CD4-positive, alpha-beta memory T cell (primary cell): ENCODE data around the gene TP63. TPM values are rescaled to one million over a fixed set of nuclear protein-coding genes. Genes with fewer than 3 reads are reported as not detected.

Experiments
- CTCF ChIA-PET: fragments of 350-600 bp; sonication (Branson Sonifier 250); formaldehyde crosslinking; loops from one replicate; lab custom pipeline; 2021; ENCODE audit warnings: inconsistent platforms; ENCODE audit not compliant: partially characterized antibody; lab: Charles Lee
- POLR2A ChIA-PET: fragments of 350-600 bp; sonication (Branson Sonifier 250); formaldehyde crosslinking; loops from one replicate; lab custom pipeline; 2021; ENCODE audit not compliant: partially characterized antibody; lab: Charles Lee
- DNase-seq, 5 donors: peaks; one replicate each; pipeline versions ENCODE4 v3.0.0 to v3.0.0-alpha.2; 2020 to 2022; ENCODE audit warnings: mixed read lengths in 1 of 5
- H3K27ac ChIP-seq: one replicate; pipeline ENCODE4 v1.7.0; 2013; ENCODE audit warnings: low read depth, low read length
- H3K27me3 ChIP-seq: 2 replicates; pipeline ENCODE4 v1.7.0; 2013; ENCODE audit warnings: mild to moderate bottlenecking, low read length, moderate library complexity; ENCODE audit not compliant: insufficient read depth
- H3K36me3 ChIP-seq: 2 replicates; pipeline ENCODE4 v1.7.0; 2013; ENCODE audit warnings: mild to moderate bottlenecking, low read length, moderate library complexity; ENCODE audit not compliant: insufficient read depth
- H3K4me1 ChIP-seq: 2 replicates; pipeline ENCODE4 v1.7.0; 2013; ENCODE audit warnings: mild to moderate bottlenecking, low read length, moderate library complexity; ENCODE audit not compliant: insufficient read depth
- H3K4me3 ChIP-seq, 2 donors: one replicate each; pipeline ENCODE4 v1.7.0; 2013; ENCODE audit warnings: low read length in 2 of 2, mild to moderate bottlenecking in 1 of 2
- H3K9me3 ChIP-seq, 2 donors: one replicate each; pipeline ENCODE4 v1.7.0; 2013; ENCODE audit warnings: low read length in 2 of 2, control low read depth in 1 of 2; ENCODE audit not compliant: control insufficient read depth in 1 of 2
- H3K27ac Mint-ChIP-seq, 7 donors: one replicate each; pipeline ENCODE4 v1.8.0; 2020 to 2021; ENCODE audit warnings: mixed read lengths in 7 of 7, mild to moderate bottlenecking in 6 of 7, inconsistent platforms in 3 of 7, moderate library complexity in 3 of 7
- H3K27me3 Mint-ChIP-seq, 2 donors: one replicate each; pipeline ENCODE4 v1.8.0; 2020 to 2021; ENCODE audit warnings: mixed read lengths in 2 of 2
- H3K36me3 Mint-ChIP-seq, 2 donors: one replicate each; pipeline ENCODE4 v1.8.0; 2020 to 2021; ENCODE audit warnings: mixed read lengths in 2 of 2, inconsistent platforms in 1 of 2, mild to moderate bottlenecking in 1 of 2
- H3K4me1 Mint-ChIP-seq, 4 donors: one replicate each; pipeline ENCODE4 v1.8.0; 2020 to 2021; ENCODE audit warnings: mixed read lengths in 4 of 4, mild to moderate bottlenecking in 1 of 4
- H3K4me3 Mint-ChIP-seq, 8 donors: one replicate each; pipeline ENCODE4 v1.8.0; 2020 to 2021; ENCODE audit warnings: mixed read lengths in 8 of 8, mild to moderate bottlenecking in 7 of 8, moderate library complexity in 6 of 8, inconsistent platforms in 3 of 8
- H3K9me3 Mint-ChIP-seq, 8 donors: one replicate each; pipeline ENCODE4 v1.8.0; 2020 to 2021; ENCODE audit warnings: mixed read lengths in 8 of 8, mild to moderate bottlenecking in 5 of 8, inconsistent platforms in 3 of 8, moderate library complexity in 1 of 8
- intact Hi-C: fragments of 100-400 bp; cut with micrococcal nuclease; formaldehyde crosslinking; loops from one replicate; pipeline ENCODE4 v1.15.1; 2023
- polyA plus RNA-seq, 2 donors: library from polyadenylated mRNA; unstranded; fragments of 300-500 nt; fragmentation: Illumina TruSeq; gene quantifications; one replicate each; pipeline ENCODE4 v1.2.3, GENCODE V29; 2021
- total RNA-seq, 2 experiments: library from RNA; stranded (reverse); gene quantifications; one replicate each; pipeline ENCODE4 v1.2.3, GENCODE V29; 2021

Gene TP63
- total and polyA plus RNA-seq, 4 experiments from 2014 or later = 0.25 to 0.64 (median 0.55) TPM; not detected in 1

- H3K4me3 ChIP-seq = no peak overlapping the region
- H3K27me3 Mint-ChIP-seq = no peaks in the 10 kb centered on the region
- H3K27ac Mint-ChIP-seq = no peak overlapping the region
- POLR2A ChIA-PET = no interaction called here
- H3K4me1 Mint-ChIP-seq = peaks cover 9 to 22% (median 11%) of the 10 kb centered on the region in 4 donors
- H3K9me3 Mint-ChIP-seq = no peaks in the 10 kb centered on the region
- no peak overlapping the region for H3K4me3 Mint-ChIP-seq
- intact Hi-C loops = no loop called here
- no peaks in the 10 kb centered on the region for H3K27me3 ChIP-seq
- H3K36me3 ChIP-seq = no peaks in the 10 kb centered on the region
- CTCF ChIA-PET = no interaction called here
- H3K36me3 Mint-ChIP-seq = no peaks in the 10 kb centered on the region
- no peaks in the 10 kb centered on the region for H3K4me1 ChIP-seq
- H3K27ac ChIP-seq = no peak overlapping the region
- no peaks in the 10 kb centered on the region for H3K9me3 ChIP-seq
- DNase-seq = no peak
Observed at GRCh38 chr3:189635339-189635738, 4.2 kb downstream of the TP63 start.

GRCh38 chr3:189636048-189636447, 4.9 kb downstream of the TP63 start:
- DNase-seq = no peak
- Mint-ChIP-seq H3K4me1 (peaks cover 2 to 15% (median 5%) of the 10 kb centered on the region in 4 donors), H3K27me3 (no peaks in the 10 kb centered on the region), H3K4me3 (no peak overlapping the region), H3K27ac (no peak overlapping the region), H3K36me3 (no peaks in the 10 kb centered on the region), H3K9me3 (no peaks in the 10 kb centered on the region)
- intact Hi-C loops = no loop called here
- Histone ChIP-seq H3K27me3 (no peaks in the 10 kb centered on the region), H3K36me3 (no peaks in the 10 kb centered on the region), H3K27ac (no peak overlapping the region), H3K4me1 (no peaks in the 10 kb centered on the region), H3K4me3 (no peak overlapping the region), H3K9me3 (no peaks in the 10 kb centered on the region)
- ChIA-PET POLR2A (no interaction called here), CTCF (no interaction called here)

- Histone ChIP-seq H3K4me1 (no peaks in the 10 kb centered on the region), H3K4me3 (no peak overlapping the region), H3K27me3 (no peaks in the 10 kb centered on the region), H3K9me3 (no peaks in the 10 kb centered on the region), H3K36me3 (no peaks in the 10 kb centered on the region), H3K27ac (no peak overlapping the region)
- Mint-ChIP-seq H3K27me3 (no peaks in the 10 kb centered on the region), H3K9me3 (no peaks in the 10 kb centered on the region), H3K27ac (no peak overlapping the region), H3K36me3 (no peaks in the 10 kb centered on the region), H3K4me3 (no peak overlapping the region), H3K4me1 (peaks cover 0 to 4% (median 0%) of the 10 kb centered on the region in 4 donors)
- ChIA-PET CTCF (no interaction called here), POLR2A (no interaction called here)
- DNase-seq = no peak
- intact Hi-C loops = no loop called here
Observed at GRCh38 chr3:189637750-189638149, 6.6 kb downstream of the TP63 start.

GRCh38 chr3:189638276-189639031, 7.3 kb downstream of the TP63 start:
- H3K36me3 ChIP-seq = no peaks in the 10 kb centered on the region
- no peak for DNase-seq
- Mint-ChIP-seq H3K27ac (no peak overlapping the region), H3K36me3 (no peaks in the 10 kb centered on the region), H3K27me3 (no peaks in the 10 kb centered on the region), H3K9me3 (no peaks in the 10 kb centered on the region), H3K4me1 (peaks cover 0 to 2% (median under 1%) of the 10 kb centered on the region in 4 donors), H3K4me3 (no peak overlapping the region)
- H3K4me3 ChIP-seq = no peak overlapping the region
- H3K27me3 ChIP-seq = no peaks in the 10 kb centered on the region
- H3K27ac ChIP-seq = no peak overlapping the region
- H3K9me3 ChIP-seq = no peaks in the 10 kb centered on the region
- no peaks in the 10 kb centered on the region for H3K4me1 ChIP-seq
- intact Hi-C loops = no loop called here
- POLR2A ChIA-PET = no interaction called here
- CTCF ChIA-PET = no interaction called here

GRCh38 chr3:189641776-189642175, 10.6 kb downstream of the TP63 start:
- H3K36me3 Mint-ChIP-seq = no peaks in the 10 kb centered on the region
- DNase-seq = no peak
- no peaks in the 10 kb centered on the region for H3K27me3 ChIP-seq
- no peak overlapping the region for H3K27ac ChIP-seq
- peaks cover 0 to 5% (median under 1%) of the 10 kb centered on the region in 8 donors for H3K9me3 Mint-ChIP-seq
- no peak overlapping the region for H3K4me3 ChIP-seq
- CTCF ChIA-PET = no interaction called here
- intact Hi-C loops = no loop called here
- no peaks in the 10 kb centered on the region for H3K9me3 ChIP-seq
- no peaks in the 10 kb centered on the region for H3K27me3 Mint-ChIP-seq
- no peaks in the 10 kb centered on the region for H3K36me3 ChIP-seq
- POLR2A ChIA-PET = no interaction called here
- H3K4me1 ChIP-seq = no peaks in the 10 kb centered on the region
- H3K27ac Mint-ChIP-seq = no peak overlapping the region
- H3K4me1 Mint-ChIP-seq = peaks cover 0 to 3% (median 0%) of the 10 kb centered on the region in 4 donors
- H3K4me3 Mint-ChIP-seq = peak overlapping the region in 1 of 8 donors; percentile 7

- CTCF ChIA-PET = no interaction called here
- H3K4me3 Mint-ChIP-seq = no peak overlapping the region
- H3K27me3 ChIP-seq = no peaks in the 10 kb centered on the region
- no peak overlapping the region for H3K4me3 ChIP-seq
- POLR2A ChIA-PET = no interaction called here
- H3K36me3 ChIP-seq = no peaks in the 10 kb centered on the region
- H3K36me3 Mint-ChIP-seq = peaks cover 0 to 6% of the 10 kb centered on the region in 2 donors
- H3K9me3 Mint-ChIP-seq = peaks cover 0 to 13% (median 5%) of the 10 kb centered on the region in 8 donors
- peaks cover 0 to 3% (median 0%) of the 10 kb centered on the region in 4 donors for H3K4me1 Mint-ChIP-seq
- no peaks in the 10 kb centered on the region for H3K9me3 ChIP-seq
- H3K27ac Mint-ChIP-seq = no peak overlapping the region
- H3K27ac ChIP-seq = no peak overlapping the region
- no peak for DNase-seq
- intact Hi-C loops = no loop called here
- H3K27me3 Mint-ChIP-seq = no peaks in the 10 kb centered on the region
- no peaks in the 10 kb centered on the region for H3K4me1 ChIP-seq
Observed at GRCh38 chr3:189646853-189647542, 15.8 kb downstream of the TP63 start.

GRCh38 chr3:189652042-189652441, 20.9 kb downstream of the TP63 start:
- DNase-seq = no peak
- Histone ChIP-seq H3K9me3 (no peaks in the 10 kb centered on the region), H3K27ac (no peak overlapping the region), H3K4me1 (no peaks in the 10 kb centered on the region), H3K36me3 (no peaks in the 10 kb centered on the region), H3K4me3 (no peak overlapping the region), H3K27me3 (no peaks in the 10 kb centered on the region)
- H3K27ac Mint-ChIP-seq = no peak overlapping the region
- peaks cover 0 to 6% of the 10 kb centered on the region in 2 donors for H3K36me3 Mint-ChIP-seq
- no peaks in the 10 kb centered on the region for H3K4me1 Mint-ChIP-seq
- POLR2A ChIA-PET = interaction anchor here (0.6 kb wide), 1 partner anchor 142 kb away, joined by 3 read pairs; no protein-coding TSS in a partner anchor
- no peak overlapping the region for H3K4me3 Mint-ChIP-seq
- intact Hi-C loops = no loop called here
- H3K9me3 Mint-ChIP-seq = peaks cover 6 to 28% (median 12%) of the 10 kb centered on the region in 8 donors
- CTCF ChIA-PET = no interaction called here
- H3K27me3 Mint-ChIP-seq = no peaks in the 10 kb centered on the region
